CD8-positive, alpha-beta memory T cell (primary cell): ENCODE results near the gene CALCOCO2. TPM values are rescaled to one million over a fixed set of nuclear protein-coding genes. Genes with fewer than 3 reads are reported as not detected.
A peak's percentile ranks its signal among the peaks of the same experiment; 100 is the strongest.
"Not testable (repeated sequence)": the region's sequence is repeated elsewhere in the genome, so short reads cannot be mapped to it uniquely, and the experiment has no call there.

Experiments used
- CTCF ChIA-PET: fragments of 350-600 bp; sonication (Branson Sonifier 250); formaldehyde crosslinking; loops from one replicate; lab custom pipeline; 2021; ENCODE audit warnings: antibody characterized with exemption; lab: Charles Lee
- POLR2A ChIA-PET: fragments of 350-600 bp; sonication (Branson Sonifier 250); formaldehyde crosslinking; loops from one replicate; lab custom pipeline; 2021; ENCODE audit warnings: antibody characterized with exemption; lab: Charles Lee
- DNase-seq, 5 donors: peaks; one replicate each; pipeline versions ENCODE4 v3.0.0 to v3.0.0-alpha.2; 2020 to 2022; ENCODE audit warnings: mixed read lengths in 1 of 5
- H3K27ac ChIP-seq: one replicate; pipeline ENCODE4 v1.7.0; 2013; ENCODE audit warnings: low read depth, mild to moderate bottlenecking, low read length, moderate library complexity
- H3K27me3 ChIP-seq: 2 replicates; pipeline ENCODE4 v1.7.0; 2013; ENCODE audit warnings: low read length, mild to moderate bottlenecking; ENCODE audit not compliant: insufficient read depth, poor library complexity, severe bottlenecking
- H3K36me3 ChIP-seq: 2 replicates; pipeline ENCODE4 v1.7.0; 2013; ENCODE audit warnings: mild to moderate bottlenecking, low read length, moderate library complexity; ENCODE audit not compliant: insufficient read depth
- H3K4me1 ChIP-seq: 2 replicates; pipeline ENCODE4 v1.7.0; 2013; ENCODE audit warnings: mild to moderate bottlenecking, low read length, moderate library complexity; ENCODE audit not compliant: insufficient read depth
- H3K4me3 ChIP-seq: 2 replicates; pipeline ENCODE4 v1.7.0; 2013; ENCODE audit warnings: mild to moderate bottlenecking, low read length
- H3K9me3 ChIP-seq: 2 replicates; pipeline ENCODE4 v1.7.0; 2013; ENCODE audit warnings: mild to moderate bottlenecking, low read length
- H3K27ac Mint-ChIP-seq, 8 donors: one replicate each; pipeline ENCODE4 v1.8.0; 2020 to 2021; ENCODE audit warnings: mixed read lengths in 8 of 8, mild to moderate bottlenecking in 6 of 8, inconsistent platforms in 3 of 8, moderate library complexity in 3 of 8
- H3K27me3 Mint-ChIP-seq, 2 donors: one replicate each; pipeline ENCODE4 v1.8.0; 2020 to 2021; ENCODE audit warnings: mixed read lengths in 2 of 2, mild to moderate bottlenecking in 1 of 2, moderate library complexity in 1 of 2
- H3K36me3 Mint-ChIP-seq, 3 donors: one replicate each; pipeline ENCODE4 v1.8.0; 2020 to 2021; ENCODE audit warnings: mixed read lengths in 3 of 3, inconsistent platforms in 1 of 3, mild to moderate bottlenecking in 1 of 3
- H3K4me1 Mint-ChIP-seq, 3 donors: one replicate each; pipeline ENCODE4 v1.8.0; 2020 to 2021; ENCODE audit warnings: mixed read lengths in 3 of 3, inconsistent platforms in 1 of 3, mild to moderate bottlenecking in 1 of 3
- H3K4me3 Mint-ChIP-seq, 7 donors: one replicate each; pipeline ENCODE4 v1.8.0; 2020 to 2021; ENCODE audit warnings: mixed read lengths in 7 of 7, mild to moderate bottlenecking in 6 of 7, moderate library complexity in 4 of 7, inconsistent platforms in 2 of 7
- H3K9me3 Mint-ChIP-seq, 5 donors: one replicate each; pipeline ENCODE4 v1.8.0; 2020 to 2022; ENCODE audit warnings: mixed read lengths in 5 of 5, mild to moderate bottlenecking in 3 of 5, moderate library complexity in 2 of 5, inconsistent platforms in 1 of 5
- polyA plus RNA-seq: library from polyadenylated mRNA; unstranded; fragments of 300-500 nt; fragmentation: Illumina TruSeq; gene quantifications from one replicate; pipeline ENCODE4 v1.2.3, GENCODE V29; 2021
- total RNA-seq, 2 experiments: library from RNA; stranded (reverse); gene quantifications; one replicate each; pipeline ENCODE4 v1.2.3, GENCODE V29; 2021

Gene CALCOCO2
- total and polyA plus RNA-seq, 3 experiments from 2014 or later = 57.4 to 182 (median 61.8) TPM

DNA sequence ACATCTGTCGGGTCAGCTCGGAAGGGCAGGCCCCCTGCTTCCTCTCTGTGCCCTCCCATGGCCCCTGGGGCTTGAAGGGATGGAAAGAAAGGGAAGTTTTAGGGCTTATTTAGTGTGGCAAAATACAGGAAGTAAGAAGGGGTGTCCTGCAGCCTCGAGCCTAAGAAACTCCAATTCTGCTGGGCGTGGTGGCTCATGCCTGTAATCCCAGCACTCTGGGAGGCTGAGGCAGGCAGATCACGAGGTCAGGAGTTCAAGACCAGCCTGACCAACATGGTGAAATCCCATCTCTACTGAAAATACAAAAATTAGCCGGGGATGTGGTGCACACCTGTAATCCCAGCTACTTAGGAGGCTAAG lies 34.7 kb upstream of the CALCOCO2 start:
- not testable (repeated sequence) for H3K27me3 ChIP-seq
- H3K27me3 Mint-ChIP-seq = peaks cover 19 to 59% of the 10 kb centered on the region in 2 donors

DNA sequence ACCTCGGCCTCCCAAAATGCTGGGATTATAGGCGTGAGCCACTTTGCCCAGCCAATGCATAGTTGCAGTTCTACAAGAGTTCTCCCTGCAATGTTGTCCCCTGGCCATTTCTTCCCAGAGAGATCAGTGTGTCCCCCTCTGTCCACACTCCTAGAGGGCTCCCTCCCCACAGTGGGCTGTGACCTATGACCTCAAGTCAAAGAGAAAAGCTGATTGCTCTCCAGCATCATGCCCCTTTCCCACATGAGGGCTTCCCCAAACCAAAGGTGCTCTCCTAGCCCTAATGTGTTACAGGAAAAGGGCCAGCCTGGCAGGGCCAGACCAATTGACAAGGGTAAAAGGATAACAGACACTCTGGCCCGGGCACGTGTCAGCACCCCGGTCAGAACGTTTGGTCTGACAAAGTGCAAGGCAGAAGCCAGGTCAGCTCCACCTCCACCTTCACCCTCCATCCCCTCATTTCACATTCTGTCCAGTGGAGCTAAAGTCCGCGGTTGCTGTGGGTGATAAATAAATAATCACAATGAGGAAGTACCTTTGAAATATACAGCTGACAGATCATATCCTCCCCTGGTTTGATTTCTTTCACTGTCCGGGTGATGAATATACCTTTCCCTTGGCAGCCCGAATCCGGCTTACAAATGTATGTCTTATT lies 31.6 kb upstream of the CALCOCO2 start:
- H3K4me3 Mint-ChIP-seq = no peak overlapping the region

More for the DNA sequence above, 34.7 kb upstream of the CALCOCO2 start:
- DNase-seq, H3K36me3 ChIP-seq, H3K27ac ChIP-seq, H3K9me3 Mint-ChIP-seq, H3K9me3 ChIP-seq, H3K36me3 Mint-ChIP-seq, H3K4me3 ChIP-seq, CTCF ChIA-PET, H3K4me3 Mint-ChIP-seq, H3K4me1 Mint-ChIP-seq, H3K27ac Mint-ChIP-seq, H3K4me1 ChIP-seq, POLR2A ChIA-PET: not testable (repeated sequence)

DNA sequence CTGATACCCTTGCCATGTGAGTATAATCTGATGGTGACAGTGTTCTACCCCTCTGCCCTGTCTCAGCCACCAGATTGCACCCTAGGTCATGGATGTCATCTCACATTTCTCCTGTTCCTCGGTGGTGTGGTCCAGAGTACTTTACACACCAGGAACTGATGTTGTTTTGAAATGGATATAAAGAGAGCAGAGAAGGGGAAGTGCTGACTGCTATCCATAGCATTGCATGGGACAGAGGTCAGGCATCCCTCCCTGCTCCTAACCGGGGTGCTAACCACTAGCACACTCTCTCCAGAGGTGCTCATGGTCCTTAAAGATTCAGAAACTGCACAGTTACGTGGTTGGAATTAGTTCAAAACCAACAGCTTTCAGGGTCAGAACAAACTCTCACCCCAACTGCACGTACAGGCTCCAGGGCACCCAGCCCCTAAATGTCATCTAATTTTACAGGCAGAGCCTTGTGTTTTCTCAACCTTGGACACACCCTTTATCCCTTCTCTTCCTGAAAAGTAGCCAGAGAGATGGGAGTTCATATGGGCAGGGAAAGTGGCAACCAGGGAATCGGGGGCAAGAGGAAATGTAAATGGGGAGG lies 30.1 kb upstream of the CALCOCO2 start:
- Histone ChIP-seq H3K4me1 (no peaks in the 10 kb centered on the region), H3K27ac (no peak overlapping the region), H3K36me3 (no peaks in the 10 kb centered on the region), H3K9me3 (no peaks in the 10 kb centered on the region), H3K27me3 (peaks cover 7% of the 10 kb centered on the region), H3K4me3 (no peak overlapping the region)
- Mint-ChIP-seq H3K27ac (no peak overlapping the region), H3K9me3 (no peaks in the 10 kb centered on the region), H3K27me3 (peaks cover 16 to 34% of the 10 kb centered on the region in 2 donors), H3K4me3 (no peak overlapping the region), H3K36me3 (no peaks in the 10 kb centered on the region), H3K4me1 (peaks cover 0 to 2% (median 0%) of the 10 kb centered on the region in 3 donors)
- DNase-seq = no peak
- ChIA-PET POLR2A (no interaction called here), CTCF (interaction anchor here (0.9 to 2.5 kb wide), 2 partner anchors 78 to 84 kb away, joined by 3 to 12 read pairs; no protein-coding TSS in a partner anchor)

More for the DNA sequence above, 31.6 kb upstream of the CALCOCO2 start:
- no peaks in the 10 kb centered on the region for H3K4me1 ChIP-seq
- H3K9me3 ChIP-seq = no peaks in the 10 kb centered on the region
- Mint-ChIP-seq H3K27me3 (peaks cover 18 to 40% of the 10 kb centered on the region in 2 donors), H3K9me3 (no peaks in the 10 kb centered on the region), H3K4me1 (no peaks in the 10 kb centered on the region), H3K36me3 (peaks cover 0 to 4% (median 0%) of the 10 kb centered on the region in 3 donors), H3K27ac (no peak overlapping the region)
- no peak overlapping the region for H3K27ac ChIP-seq
- ChIA-PET POLR2A (interaction anchor here (0.7 kb wide), 1 partner anchor 79 kb away, joined by 11 read pairs; no protein-coding TSS in a partner anchor), CTCF (interaction anchor here (2.5 kb wide), 1 partner anchor 80 kb away, joined by 12 read pairs; no protein-coding TSS in a partner anchor)
- peaks cover 10% of the 10 kb centered on the region for H3K27me3 ChIP-seq
- no peaks in the 10 kb centered on the region for H3K36me3 ChIP-seq
- no peak for DNase-seq
- no peak overlapping the region for H3K4me3 ChIP-seq

DNA sequence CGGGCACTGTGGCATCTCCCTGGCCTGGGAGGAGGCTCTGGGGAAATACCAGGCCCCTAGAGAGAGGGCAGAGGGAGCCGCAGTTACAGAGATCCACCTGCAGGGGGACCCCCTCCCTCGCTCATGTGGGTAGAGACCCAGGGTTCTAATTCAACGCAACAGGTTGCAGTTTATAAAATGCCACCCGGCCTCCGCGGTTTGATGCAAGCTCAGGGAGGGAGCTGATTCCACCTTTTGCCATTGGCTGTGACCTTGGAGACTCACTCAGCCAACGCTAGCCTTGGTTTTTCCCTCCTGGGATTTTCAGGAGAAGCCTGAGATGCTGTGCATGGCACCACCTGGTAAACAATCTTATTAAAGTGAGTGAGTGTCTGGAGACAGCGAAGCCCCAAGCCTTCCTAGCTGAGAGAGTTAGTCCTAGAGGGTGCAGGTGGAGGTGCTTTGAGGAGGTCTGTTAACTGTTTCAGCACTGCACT lies 25.9 kb upstream of the CALCOCO2 start:
- H3K4me3 Mint-ChIP-seq = peak overlapping the region in 1 of 7 donors; percentile 55
- Histone ChIP-seq H3K4me1 (no peaks in the 10 kb centered on the region), H3K27ac (no peak overlapping the region), H3K9me3 (no peaks in the 10 kb centered on the region), H3K36me3 (no peaks in the 10 kb centered on the region), H3K4me3 (no peak overlapping the region), H3K27me3 (peaks cover 5% of the 10 kb centered on the region)
- H3K27ac Mint-ChIP-seq = no peak overlapping the region
- H3K4me1 Mint-ChIP-seq = peaks cover 0 to 2% (median 0%) of the 10 kb centered on the region in 3 donors
- peaks cover 6 to 14% of the 10 kb centered on the region in 2 donors for H3K27me3 Mint-ChIP-seq
- DNase-seq = peak; percentile 45 to 67 (median 57)
- ChIA-PET CTCF (interaction anchor here (0.7 to 4.5 kb wide), 17 partner anchors 8 to 84 kb away, joined by 3 to 68 read pairs (median 5); partner anchors contain the start of gene TTLL6), POLR2A (no interaction called here)
- no peaks in the 10 kb centered on the region for H3K9me3 Mint-ChIP-seq
- no peaks in the 10 kb centered on the region for H3K36me3 Mint-ChIP-seq

DNA sequence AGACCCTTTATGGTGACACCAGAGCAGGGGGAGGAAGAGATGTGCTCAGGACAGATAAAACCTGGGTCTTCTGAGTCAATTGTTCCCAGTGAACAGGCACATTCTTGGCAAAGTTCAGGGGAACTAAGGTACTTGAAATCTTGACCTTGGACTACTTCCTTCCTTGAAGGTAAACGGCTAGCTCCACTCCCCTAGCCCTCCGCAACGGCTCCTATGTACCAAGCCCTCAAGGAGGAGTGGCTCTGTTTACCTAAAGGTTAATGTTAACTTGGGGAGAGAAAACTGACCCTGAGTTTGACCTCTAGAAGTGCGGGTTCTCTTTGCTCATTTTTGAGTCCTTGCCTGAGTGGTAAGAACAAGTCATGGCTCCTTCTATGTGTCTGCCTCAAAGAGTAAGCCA lies 21.7 kb upstream of the CALCOCO2 start:
- no peak overlapping the region for H3K4me3 ChIP-seq
- POLR2A ChIA-PET = no interaction called here

DNA sequence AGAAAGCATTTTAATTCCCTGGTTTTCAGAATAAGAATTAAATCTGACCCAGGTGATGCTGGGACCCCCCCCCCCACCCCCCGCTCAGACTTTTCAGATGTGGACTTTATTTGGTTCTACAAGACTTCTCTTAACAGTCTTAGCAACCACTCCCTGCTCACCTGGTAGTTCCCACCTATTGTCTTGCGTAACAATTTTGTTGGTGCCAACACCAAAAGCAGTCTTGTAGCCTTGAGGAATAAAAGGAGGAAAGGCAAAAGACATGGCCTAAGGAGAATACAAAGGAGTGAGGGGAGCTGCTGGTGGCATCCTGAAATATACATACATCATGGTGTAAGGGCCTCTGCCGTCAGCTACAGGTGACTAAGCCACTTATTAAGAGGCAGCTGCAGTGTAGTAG lies 18.8 kb upstream of the CALCOCO2 start:
- Histone ChIP-seq H3K27me3 (peaks cover 6% of the 10 kb centered on the region), H3K4me3 (no peak overlapping the region), H3K27ac (no peak overlapping the region), H3K4me1 (peaks cover 6% of the 10 kb centered on the region), H3K36me3 (no peaks in the 10 kb centered on the region), H3K9me3 (no peaks in the 10 kb centered on the region)
- Mint-ChIP-seq H3K36me3 (no peaks in the 10 kb centered on the region), H3K9me3 (no peaks in the 10 kb centered on the region), H3K27me3 (peaks cover 18 to 40% of the 10 kb centered on the region in 2 donors), H3K4me1 (peaks cover 8 to 19% (median 14%) of the 10 kb centered on the region in 3 donors), H3K4me3 (no peak overlapping the region), H3K27ac (no peak overlapping the region)
- ChIA-PET CTCF (interaction anchor here (1.7 to 12.2 kb wide), 6 partner anchors 9 to 141 kb away, joined by 4 to 214 read pairs (median 14); no protein-coding TSS in a partner anchor), POLR2A (no interaction called here)
- DNase-seq = no peak

More for the DNA sequence above, 21.7 kb upstream of the CALCOCO2 start:
- Mint-ChIP-seq H3K27me3 (peaks cover 12 to 18% of the 10 kb centered on the region in 2 donors), H3K4me3 (no peak overlapping the region), H3K9me3 (no peaks in the 10 kb centered on the region), H3K4me1 (peaks cover 0 to 2% (median 0%) of the 10 kb centered on the region in 3 donors), H3K36me3 (no peaks in the 10 kb centered on the region), H3K27ac (no peak overlapping the region)
- H3K27me3 ChIP-seq = peaks cover 6% of the 10 kb centered on the region
- CTCF ChIA-PET = interaction anchor here (0.5 to 12.2 kb wide), 4 partner anchors 11 to 76 kb away, joined by 3 to 214 read pairs (median 3); no protein-coding TSS in a partner anchor
- no peak overlapping the region for H3K27ac ChIP-seq
- H3K9me3 ChIP-seq = no peaks in the 10 kb centered on the region
- no peaks in the 10 kb centered on the region for H3K4me1 ChIP-seq
- DNase-seq = no peak
- no peaks in the 10 kb centered on the region for H3K36me3 ChIP-seq

DNA sequence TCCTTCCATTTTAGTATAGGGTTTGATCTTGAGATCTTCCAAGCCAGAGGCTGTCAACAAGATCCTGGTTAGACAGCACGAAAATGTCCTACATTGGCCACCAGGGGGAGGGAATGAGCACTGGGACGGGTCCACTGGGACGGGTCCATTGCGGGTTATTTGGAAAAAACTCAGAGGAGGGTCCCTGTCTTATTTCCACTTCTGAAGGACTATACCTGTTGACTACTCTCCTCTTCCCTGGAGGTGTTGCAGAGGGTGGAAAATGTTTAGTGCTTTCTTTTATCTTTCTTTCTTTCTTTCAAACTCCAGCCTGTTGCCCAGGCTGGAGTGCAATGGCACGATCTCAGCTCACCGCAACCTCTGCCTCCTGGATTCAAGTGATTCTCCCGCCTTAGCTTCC lies 16.3 kb upstream of the CALCOCO2 start:
- Mint-ChIP-seq H3K27ac (no peak overlapping the region), H3K4me3 (no peak overlapping the region), H3K27me3 (peaks cover 27 to 53% of the 10 kb centered on the region in 2 donors), H3K9me3 (no peaks in the 10 kb centered on the region), H3K36me3 (no peaks in the 10 kb centered on the region), H3K4me1 (peaks cover 13 to 24% (median 14%) of the 10 kb centered on the region in 3 donors)
- ChIA-PET POLR2A (interaction anchor here (0.6 to 1.1 kb wide), 2 partner anchors 64 to 79 kb away, joined by 3 to 4 read pairs; no protein-coding TSS in a partner anchor), CTCF (interaction anchor here (0.9 to 12.2 kb wide), 13 partner anchors 11 to 221 kb away, joined by 3 to 214 read pairs (median 7); partner anchors contain the start of gene CALCOCO2)
- Histone ChIP-seq H3K4me1 (peaks cover 13% of the 10 kb centered on the region), H3K4me3 (no peak overlapping the region), H3K36me3 (no peaks in the 10 kb centered on the region), H3K27ac (no peak overlapping the region), H3K9me3 (no peaks in the 10 kb centered on the region), H3K27me3 (peaks cover 20% of the 10 kb centered on the region)
- DNase-seq = peak; percentile 50 to 76 (median 51)
